T-helper 1 cell treated with Interleukin-12 subunit alpha and Interleukin-12 subunit beta and Interleukin-4 antibody, amounts not matched to agents 30 ng/mL and 1 ng/mL, for 36 hours (primary cell): ENCODE results near the gene SPINT2. TPM values are rescaled to one million over a fixed set of nuclear protein-coding genes. Genes with fewer than 3 reads are reported as not detected.

ENCODE experiments used
- intact Hi-C: fragments of 100-400 bp; cut with micrococcal nuclease; formaldehyde crosslinking; loops from one replicate; pipeline ENCODE4 v1.15.1; 2024
- total RNA-seq: library from RNA; stranded (reverse); gene quantifications from 2 replicates; pipeline ENCODE4 v1.2.3, GENCODE V29; 2022

Gene SPINT2, protein sequence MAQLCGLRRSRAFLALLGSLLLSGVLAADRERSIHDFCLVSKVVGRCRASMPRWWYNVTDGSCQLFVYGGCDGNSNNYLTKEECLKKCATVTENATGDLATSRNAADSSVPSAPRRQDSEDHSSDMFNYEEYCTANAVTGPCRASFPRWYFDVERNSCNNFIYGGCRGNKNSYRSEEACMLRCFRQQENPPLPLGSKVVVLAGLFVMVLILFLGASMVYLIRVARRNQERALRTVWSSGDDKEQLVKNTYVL
- 75.5 and 82.3 TPM in 2 replicates for total RNA-seq

DNA sequence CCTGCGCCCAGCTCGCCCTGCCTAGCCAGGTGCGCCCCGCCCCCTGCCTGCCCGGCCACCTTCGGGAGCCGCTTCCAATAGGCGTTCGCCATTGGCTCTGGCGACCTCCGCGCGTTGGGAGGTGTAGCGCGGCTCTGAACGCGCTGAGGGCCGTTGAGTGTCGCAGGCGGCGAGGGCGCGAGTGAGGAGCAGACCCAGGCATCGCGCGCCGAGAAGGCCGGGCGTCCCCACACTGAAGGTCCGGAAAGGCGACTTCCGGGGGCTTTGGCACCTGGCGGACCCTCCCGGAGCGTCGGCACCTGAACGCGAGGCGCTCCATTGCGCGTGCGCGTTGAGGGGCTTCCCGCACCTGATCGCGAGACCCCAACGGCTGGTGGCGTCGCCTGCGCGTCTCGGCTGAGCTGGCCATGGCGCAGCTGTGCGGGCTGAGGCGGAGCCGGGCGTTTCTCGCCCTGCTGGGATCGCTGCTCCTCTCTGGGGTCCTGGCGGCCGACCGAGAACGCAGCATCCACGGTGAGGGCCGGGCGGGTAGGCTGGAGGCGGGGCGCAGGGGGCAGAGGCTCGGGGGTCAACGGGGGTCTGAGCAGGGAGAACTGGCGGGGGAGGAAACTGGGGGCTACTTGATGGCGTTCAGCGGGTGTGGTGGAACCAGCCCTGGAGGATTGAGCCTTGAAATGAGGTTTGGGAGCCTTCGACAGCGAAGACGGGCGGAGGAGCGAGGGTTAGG, at the start of gene SPINT2:
Gene SPINT2, plus strand, starts transcription at position 88 of the 727 bp plus-strand sequence. Its CDS starts 320 bp downstream, at position 408.
- intact Hi-C loops = loop anchor here (1.0 to 2.0 kb wide), 7 partner anchors 8 to 110 kb away; partner anchors contain the start of genes PPP1R14A and PSMD8

DNA sequence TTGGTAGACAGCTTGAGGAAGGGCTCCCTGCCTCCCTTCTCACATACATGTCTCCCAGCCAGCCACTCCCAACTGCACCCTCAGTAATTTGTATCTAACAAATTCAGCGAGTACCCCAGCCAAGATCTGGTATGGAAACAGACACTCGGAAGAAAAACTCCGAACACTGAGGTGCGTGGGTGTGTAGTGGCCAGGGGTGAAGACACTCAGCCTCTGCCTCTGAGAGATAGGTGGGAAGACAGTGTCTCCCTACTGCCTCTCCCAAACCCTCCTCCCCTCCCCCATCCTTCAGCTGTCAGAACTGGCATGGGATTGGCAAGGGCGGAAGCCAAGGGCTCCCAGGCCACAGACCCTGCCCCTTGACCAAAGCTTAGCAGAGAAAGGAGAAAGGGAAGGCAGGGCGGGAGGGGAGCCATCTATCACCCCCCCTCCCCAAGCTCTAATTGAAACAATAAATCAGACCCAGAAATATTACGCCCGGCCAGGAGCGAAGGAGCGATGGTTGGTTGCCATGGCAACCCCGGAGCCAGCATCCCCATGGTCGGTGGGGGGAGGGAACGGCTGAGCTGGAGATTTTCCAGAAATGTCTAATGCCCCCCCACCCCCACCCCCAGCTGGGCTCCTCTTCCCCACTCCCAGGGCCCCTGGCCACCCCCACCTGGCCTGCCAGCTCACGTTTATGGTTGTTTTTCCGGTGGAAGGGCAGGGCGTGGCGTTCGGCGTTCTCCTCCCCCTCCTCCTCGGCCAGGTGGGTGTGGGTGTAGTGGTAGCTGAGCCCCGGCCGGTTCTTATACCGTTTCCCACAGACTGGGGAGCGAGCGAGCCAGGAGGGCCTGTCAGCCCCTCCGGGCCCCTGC, 47.4 kb upstream of the SPINT2 start:
- intact Hi-C loops = no loop called here

DNA sequence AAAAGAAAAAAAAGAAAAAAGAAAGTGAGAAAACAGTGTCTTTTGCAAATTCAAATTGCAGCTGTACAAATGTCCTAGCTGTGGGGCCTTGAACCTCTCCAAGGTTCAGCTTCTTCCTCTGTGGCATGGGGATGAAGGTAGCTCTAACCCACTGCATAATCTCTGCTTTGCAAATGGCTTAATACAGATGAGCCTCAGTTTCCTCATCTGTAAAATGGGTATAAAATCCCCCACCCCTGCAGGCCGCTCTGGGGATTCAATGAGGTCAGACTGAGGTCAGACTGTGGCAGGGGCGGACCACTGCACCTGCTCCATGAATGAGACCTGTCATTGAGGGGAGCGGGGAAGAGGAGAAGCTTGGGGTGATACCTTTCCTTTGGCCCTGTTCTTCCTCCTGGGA, 46.2 kb upstream of the SPINT2 start:
- intact Hi-C loops = no loop called here

DNA sequence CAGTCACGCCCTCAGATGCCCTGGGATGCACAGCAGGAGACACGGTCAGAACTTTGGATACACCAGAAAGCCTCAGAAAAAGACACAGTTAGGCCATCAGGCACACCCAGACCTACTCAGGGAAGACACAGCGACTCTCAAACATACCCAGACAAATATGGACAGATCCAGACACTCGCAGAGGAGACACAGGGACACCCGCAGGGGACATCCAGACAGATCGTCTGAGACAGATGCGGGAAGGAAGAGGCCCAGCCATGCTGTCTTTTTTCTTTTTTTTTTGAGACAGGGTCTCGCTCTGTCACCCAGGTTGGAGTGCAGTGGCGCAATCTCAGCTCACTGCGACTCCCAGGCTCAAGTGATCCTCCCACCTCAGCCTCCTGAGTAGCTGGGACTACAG, 45.2 kb upstream of the SPINT2 start:
- intact Hi-C loops = no loop called here

DNA sequence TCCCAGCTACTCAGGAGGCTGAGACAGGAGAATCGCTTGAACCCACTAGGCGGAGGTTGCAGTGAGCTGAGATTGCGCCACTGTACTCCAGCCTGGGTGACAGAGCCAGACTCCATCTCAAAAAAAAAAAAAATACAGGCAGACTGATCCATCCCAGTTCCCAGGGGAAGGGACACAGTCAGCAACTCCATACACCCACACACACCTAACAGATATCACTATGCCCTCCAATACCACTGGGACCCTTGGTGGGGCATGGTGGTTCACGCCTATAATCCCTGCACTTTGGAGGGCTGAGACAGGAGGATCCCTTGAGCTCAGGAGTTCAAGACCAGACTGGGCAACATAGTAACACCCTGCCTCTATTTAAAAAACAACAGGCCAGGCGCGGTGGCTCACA, 43.0 kb upstream of the SPINT2 start:
- intact Hi-C loops = no loop called here

DNA sequence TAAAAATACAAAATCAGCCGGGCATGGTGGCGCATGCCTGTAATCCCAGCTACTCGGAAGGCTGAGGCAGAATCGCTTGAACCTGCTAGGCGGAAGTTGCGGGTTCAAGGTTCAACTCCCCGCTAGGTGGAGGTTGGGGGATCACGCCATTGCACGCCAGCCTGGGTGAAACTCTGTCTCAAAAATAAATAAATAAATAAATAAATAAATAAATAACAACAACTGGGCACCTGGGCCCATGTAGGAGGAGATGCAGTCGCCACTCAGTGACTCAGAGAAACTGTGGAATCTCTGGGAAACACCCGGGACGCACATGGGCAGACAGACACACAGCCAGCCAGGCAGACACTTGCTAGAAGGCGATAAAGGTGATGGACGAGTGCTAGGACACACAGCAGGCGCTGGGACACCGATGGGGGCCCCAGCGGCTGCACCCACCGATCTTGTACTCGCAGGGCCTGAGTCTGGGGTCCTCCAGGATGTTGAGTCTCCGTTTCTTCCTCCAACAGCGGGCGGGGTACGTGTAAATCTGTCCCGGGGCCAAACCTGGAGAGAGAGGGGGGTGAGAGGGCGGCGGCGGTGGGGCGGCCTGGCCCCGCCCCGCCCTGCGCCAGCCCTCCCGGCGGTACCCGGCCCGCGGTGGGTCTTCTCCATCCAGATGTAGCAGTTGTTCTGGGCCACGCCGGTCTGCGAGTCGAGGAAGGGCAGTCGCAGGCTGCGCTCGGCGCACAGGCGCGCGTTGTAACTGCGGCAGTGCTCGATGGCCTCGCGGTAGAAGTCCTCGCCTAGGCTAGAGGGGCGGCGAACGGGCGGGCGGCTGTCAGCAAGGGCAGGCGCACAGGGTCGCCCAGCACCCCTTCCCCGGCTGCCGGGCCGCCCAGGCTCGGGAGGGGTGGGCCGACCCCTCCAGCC, 42.2 kb upstream of the SPINT2 start:
- intact Hi-C loops = no loop called here

DNA sequence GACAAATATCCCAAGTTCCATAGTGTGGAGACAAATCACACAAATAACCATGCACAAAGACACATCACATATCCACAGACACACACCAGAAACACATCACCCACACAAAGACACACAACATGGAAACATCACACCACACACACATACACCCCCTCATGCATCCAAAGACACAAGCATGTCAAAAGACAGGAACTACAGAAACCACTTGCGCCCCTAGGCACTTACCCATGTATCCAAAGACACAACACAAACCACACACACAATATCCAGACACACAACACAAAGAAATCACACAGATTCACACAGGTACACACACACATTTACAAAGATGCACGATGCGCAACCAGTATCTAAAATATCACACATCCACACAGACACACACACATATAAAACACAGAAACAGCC, 41.3 kb upstream of the SPINT2 start:
- intact Hi-C loops = no loop called here

DNA sequence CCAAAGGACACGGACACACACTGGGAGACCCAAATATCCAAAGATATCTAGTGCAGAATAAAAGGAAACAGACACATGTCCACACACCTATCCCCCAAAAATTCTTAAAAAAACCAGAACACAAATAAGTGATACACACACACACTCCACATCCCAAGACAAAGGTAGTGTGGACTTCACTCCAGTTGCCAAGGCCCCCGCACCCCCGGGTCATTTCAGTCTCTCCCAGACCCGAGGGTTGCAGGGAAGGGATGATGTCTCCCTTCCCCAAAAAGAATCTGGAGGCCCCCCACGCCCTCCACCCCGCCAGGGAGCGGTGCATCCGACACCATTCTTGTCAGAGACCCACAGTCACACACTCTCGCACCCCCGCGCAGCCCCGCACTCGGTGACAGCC, 40.8 kb upstream of the SPINT2 start:
- intact Hi-C loops = loop anchor here (2.0 kb wide), 1 partner anchor 175 kb away; no protein-coding TSS in a partner anchor

DNA sequence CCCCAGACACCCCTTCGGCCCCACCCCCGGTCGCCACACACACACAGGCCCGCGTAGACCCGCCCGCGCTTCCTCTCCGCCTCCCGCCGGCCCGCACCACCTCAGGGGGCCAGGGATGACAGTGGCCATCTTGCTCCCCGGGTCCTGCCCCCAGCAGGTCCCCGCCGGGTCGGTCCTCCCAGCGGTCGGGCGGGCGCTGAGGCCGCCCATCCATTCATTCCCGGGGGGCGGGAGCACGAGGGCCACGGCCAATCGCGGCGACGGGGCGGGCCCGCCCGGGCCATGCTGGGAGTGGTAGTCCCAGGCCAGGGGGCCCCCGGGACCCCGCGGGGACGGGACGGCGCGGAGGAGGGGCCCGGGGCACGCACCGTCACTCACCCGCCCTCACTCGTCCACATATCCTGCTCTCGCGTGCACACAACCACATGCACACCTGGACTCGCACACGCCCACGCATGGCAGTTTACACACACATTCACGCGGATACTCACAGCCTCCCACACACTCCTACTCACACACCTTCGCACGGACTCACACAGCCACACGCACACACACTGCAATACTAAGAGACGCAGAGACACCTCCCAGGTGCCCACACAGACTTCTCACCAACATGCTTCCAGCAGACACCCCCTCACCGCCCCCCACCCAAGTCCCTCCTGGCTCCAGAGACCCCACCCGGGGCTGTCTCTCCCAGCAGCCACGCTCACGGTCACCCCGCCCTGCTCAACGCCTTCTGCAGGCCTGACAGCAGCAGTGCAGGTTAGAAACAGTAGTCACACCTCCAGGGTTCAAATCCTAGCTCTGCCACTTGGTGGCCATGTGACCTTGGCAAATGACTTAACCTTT, 40.1 kb upstream of the SPINT2 start, which contains the start of gene DPF1:
Gene DPF1, minus strand, starts transcription at position 209 of the 849 bp plus-strand sequence. Its CDS starts 80 bp downstream, at position 129.
- intact Hi-C loops = loop anchor here (2.0 kb wide), 1 partner anchor 175 kb away; no protein-coding TSS in a partner anchor

DNA sequence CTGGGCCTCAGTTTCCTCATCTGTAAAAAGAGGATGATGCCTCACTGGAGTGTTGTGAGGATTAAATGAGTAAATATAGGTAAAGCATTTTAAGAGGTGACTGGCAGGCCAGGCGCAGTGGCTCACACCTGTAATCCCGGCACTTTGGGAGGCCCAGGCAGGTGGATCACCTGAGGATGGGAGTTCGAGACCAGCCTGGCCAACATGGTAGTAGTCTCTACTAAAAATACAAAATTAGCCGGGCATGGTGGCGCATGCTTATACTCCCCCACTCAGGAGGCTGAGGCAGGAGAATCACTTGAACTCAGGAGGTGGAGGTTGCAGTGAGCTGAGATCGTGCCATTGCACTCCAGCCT, 39.5 kb upstream of the SPINT2 start:
- intact Hi-C loops = loop anchor here (2.0 kb wide), 1 partner anchor 176 kb away; no protein-coding TSS in a partner anchor

DNA sequence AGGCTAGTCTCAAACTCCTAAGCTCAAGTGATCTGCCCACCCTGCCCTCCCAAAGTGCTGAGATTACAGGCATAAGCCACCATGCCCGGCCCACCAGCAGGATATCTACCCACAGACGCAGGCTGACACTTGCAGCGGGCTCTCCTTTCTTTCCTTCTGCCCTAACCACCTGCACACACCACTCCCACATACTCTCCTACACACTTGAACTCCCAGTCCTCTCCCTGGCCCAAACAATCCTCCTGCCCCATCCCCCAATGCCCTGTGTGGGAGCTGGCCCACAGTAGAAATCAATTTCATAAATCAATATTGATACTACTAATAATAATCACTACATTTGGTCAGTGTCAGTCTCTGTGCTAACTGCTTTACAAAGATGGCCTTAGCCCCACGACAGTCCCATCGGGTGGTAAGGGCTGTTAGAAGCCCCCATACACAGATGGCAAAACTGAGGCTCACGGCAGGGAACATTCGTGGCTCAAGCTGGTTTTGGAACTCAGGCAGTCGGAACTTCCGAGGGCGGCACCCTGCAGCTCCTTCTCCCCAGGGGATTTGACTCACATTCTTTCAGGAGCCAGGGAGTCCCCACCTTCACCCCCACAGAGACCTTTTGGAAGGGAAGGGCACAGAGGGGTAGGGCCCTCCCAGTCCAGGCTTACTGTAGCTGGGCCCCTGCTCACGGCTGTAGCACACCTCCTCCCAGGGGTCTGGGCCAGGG, 36.9 kb upstream of the SPINT2 start:
- intact Hi-C loops = no loop called here

DNA sequence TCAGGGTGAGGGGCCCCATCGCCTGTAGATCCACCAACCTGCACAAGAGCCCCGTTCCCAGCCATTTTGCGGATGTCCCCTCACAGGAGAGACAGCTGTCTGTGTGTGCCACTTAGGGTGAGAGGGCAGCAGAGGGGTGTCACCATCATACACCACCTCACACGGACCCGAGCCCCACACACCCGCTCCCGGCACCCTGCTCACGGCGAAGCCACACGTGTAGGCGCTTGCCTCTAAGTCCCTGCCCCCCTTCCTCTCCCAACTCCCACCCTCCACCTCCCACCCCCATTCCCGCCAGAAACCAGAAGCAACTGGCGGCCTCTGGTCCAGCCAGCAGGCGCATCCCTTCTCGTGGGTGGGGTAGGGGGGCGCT, 36.4 kb upstream of the SPINT2 start:
- intact Hi-C loops = no loop called here

DNA sequence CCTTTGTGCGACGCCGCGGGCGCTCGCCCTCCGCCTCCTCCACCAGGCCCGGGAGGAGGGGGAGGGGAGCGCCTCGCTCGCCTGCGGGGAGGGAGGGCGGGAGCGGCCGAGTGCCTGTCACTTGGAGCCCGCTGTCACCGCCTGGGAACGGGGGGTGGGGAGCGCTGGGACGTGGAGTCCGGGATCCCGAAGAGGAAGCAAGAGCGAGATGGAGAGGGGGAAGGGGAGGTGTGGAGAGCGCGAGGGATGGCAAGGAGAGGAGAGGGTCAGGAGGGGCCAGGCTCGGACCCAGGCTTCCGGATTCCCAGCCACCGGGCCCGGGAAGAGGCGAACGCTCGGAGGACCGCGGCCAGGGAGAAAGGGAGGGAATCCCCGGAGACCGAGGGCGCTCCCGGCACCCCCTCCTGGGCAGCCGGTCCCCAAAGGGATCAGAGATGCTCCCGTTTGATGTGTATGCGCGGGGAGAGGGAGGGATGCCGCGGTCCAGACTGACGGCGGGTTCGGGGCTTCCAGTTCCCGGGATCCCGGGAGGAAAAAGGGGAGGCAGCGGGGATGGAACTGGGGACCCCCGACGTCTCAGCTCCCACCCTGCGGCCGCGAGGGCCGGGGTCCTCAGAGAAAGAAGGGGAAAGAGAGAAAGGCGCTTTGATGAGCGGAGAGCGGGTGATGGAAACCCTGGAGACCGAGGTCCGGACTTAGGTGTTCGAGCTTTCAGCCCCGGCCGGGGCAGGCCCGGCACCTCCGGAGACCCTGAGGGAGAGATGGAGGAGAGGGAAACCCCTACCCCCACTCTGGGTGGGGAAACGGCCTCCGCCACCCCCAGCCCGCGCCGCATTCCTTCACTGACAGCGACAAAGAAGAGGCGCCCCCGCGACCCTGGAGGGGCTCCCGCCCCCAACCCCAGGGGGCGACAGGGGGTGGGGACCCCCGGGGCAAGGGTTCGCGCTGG, 35.6 kb upstream of the SPINT2 start:
- intact Hi-C loops = loop anchor here (1.0 kb wide), 4 partner anchors 36 to 321 kb away; partner anchors contain the start of genes CATSPERG, SIPA1L3 and SPINT2

DNA sequence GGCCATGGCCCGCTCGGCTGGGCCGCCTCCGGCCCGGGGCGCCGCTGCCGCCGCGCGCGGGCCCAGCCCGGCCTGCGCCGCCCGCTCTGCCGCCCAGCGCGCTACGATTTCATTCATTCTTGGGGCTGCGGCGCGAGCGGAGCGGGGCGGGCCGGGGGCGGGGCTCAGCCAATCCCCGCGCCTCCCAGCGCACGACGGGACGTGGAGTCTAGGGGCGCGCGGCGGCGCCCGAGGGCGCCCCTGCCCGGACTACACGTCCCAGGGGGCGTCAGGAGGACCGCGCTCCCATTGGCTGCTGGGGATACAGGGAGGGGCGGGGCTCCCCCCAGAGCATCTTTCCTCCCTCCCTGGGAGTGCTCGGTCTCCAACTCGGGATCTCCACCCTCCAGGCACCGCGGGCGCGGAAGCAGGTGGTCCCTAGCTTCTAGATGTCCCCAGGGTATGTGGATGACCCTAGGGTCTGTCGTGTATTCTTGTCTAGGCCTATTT, 34.7 kb upstream of the SPINT2 start:
- intact Hi-C loops = loop anchor here (1.0 kb wide), 5 partner anchors 35 to 322 kb away; partner anchors contain the start of genes CATSPERG, PSMD8, SIPA1L3 and SPINT2

DNA sequence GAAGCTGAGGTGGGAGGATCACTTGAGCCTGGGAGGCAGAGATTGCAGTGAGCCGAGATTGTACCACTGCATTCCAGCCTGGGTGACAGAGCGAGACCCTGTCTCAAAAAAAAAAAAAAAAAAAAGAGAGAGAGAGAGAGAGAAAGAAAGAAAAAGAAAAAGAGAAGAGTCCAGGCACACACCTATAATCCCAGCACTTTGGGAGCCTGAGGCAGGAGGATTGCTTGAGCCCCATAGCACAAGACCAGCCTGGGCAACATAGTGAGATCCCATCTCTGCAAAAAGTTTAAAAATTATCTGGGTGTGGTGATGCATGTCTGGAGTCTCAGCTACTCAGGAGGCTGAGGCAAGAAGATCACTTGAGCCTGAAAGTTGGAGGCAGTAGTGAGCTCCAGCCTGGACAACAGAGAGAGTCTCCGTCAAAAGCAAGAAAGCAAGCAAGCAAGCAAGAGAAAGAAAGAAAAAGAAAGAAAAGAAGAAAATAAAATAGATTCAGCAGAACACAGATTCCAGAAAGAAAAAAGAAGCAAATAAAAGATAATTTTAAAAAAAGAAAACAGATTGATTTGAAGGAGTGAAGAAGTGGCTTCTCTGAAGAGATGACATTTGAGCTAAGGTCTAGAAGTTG, 33.8 kb upstream of the SPINT2 start:
- intact Hi-C loops = loop anchor here (1.0 kb wide), 1 partner anchor 144 kb away; the partner anchor contains the start of gene PSMD8

DNA sequence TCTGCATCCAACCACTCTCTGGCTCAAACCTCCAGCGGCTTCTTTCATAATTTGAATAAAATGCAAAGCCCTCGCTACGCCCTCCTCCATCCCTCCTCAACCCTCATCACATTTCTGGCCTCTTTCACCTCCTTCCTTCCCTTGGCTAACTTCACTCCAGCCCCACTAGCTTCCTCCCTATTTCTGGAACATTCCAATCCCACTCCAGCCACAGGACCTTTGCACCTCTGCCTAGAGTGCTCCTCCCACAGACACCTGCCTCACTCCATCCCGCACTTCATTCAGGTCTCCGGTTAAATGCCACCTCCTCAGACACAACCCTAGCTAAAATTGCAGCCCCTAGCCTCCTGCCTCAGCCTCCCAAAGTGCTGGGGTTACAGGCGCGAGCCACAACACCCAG, 32.5 kb upstream of the SPINT2 start:
- intact Hi-C loops = no loop called here

DNA sequence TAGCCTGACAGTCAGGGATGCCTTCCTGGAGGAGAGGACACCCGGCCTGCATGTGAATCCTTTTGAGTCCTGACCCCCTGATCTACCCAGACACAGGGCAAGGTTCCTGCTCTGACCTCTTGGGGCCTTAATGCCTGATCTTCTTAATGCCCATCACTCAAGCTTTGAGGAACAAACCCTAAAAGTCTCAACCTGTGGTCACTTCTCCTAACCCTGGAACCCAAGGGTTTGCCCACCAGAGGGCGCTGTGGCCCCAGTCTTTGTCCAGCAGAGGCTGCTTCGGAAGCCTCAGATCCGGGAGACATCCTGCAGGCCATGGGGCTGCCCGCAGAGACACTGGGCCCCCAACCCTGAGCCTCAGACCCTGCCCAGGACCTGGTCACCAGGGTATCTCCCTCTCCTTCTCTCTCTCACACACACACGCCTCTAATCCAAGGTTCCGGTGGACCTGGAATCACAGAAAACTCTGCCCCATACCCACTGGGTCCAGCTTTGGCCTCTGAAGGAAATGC, 30.6 kb upstream of the SPINT2 start:
- intact Hi-C loops = loop anchor here (1.0 kb wide), 3 partner anchors 10 to 331 kb away; partner anchors contain the start of gene CATSPERG
